Middle frontal gyrus (tissue), 1 donor: ENCODE results near the gene REEP3.

Source experiments
- DNase-seq: peaks from one replicate; pipeline ENCODE4 v3.0.0-alpha.2; 2015; ENCODE audit warnings: low spot score; ENCODE audit errors: extremely low spot score

REEP3 gene

DNA sequence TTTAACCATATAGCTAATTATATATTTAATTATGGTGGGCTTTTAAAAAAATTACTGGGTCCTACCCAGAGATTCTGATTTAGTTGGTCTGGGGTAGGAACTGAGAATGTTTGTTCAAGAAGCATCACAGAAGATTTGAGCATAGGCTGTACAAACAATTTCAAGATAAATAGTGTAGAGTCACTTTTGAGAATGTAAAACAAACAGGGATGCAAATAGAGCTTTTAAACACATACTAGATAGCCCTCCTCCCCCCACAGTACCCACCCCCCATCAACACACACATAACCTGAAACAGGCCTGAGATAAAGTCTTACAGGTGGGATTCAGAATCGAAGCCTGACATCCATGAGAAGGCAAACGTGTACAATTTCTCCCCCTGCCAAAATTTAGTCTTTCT is 15.6 kb upstream of the REEP3 start:
- no peak for DNase-seq

- no peak for DNase-seq
Observed at GRCh38 chr10:63506554-63506953, 14.6 kb upstream of the REEP3 start.

- no peak for DNase-seq
Observed at GRCh38 chr10:63515002-63515763, 6.0 kb upstream of the REEP3 start.

GRCh38 chr10:63516207-63516606 is 5.0 kb upstream of the REEP3 start:
- DNase-seq: no peak

DNA sequence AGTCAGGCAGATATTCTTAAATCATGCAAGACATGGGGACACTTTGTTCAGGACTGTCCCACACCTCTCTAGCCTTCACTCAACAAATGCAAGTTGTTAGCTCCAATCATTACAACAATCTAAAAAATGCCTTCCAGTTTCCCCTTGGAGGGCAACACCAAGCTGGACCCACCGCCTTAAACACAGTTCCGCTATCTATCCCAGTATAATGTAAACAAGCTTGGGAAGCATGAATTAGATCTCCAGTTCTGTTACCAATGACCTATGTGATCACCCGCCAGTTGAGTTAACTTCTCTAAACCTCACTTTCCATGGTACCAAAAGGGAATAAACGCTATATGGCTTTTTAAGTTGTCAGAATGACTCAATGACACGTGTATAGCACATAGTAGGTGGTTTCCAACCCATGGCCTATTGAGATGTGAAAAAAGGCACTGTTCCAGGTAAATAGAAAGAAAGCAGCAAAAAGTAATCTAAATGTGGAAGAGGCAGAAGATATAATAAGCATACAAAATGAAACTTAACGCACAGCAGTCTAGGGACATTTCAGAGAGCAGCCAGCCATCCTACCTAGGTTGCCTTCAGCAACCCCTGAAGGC is 2.4 kb upstream of the REEP3 start:
- no peak for DNase-seq

DNA sequence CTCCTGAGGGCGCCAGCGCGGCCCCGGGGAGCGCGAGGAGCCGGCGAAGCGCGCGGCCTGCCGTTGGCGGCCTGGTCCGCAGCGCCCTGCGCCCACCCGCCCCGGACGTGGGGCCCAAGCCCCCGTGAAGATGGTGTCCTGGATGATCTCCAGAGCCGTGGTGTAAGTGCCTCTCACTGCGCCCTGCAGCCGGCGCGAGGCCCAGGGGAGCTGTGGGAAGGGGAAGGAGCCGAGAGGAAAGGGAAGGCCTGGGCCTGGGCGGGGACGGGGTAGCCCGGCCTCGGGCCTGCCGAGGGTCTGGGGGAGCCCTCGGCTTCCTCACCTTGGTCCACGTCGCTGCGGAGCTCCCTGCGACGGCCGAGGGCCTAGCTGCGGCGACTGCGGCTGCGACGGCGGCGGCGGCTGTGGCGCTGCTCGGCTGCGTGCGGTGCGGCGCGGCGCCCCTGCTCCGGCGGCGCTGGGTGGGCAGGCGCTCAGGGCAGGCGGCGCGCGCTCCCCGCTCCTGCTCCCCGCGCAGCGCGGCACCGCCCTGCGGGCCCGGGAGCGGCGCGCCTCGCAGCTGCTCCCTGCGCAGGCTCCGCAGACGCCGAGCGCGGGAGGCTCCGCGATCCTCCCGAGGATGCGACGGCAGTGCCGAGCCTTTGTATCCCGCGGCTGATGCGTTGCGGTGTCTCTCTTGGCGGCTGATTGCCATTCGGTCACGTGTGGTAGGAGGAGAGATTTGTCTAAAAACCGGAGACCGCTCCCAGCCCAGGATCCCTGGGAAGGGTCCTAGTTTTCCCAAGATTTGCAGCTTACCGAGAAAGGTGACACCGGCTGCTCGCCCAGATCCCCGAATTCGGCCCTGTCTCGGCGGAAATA is 445 bp downstream of the REEP3 start:
- peak; percentile 76 for DNase-seq

GRCh38 chr10:63522277-63522687 is 1.1 kb downstream of the REEP3 start:
- no peak for DNase-seq

DNA sequence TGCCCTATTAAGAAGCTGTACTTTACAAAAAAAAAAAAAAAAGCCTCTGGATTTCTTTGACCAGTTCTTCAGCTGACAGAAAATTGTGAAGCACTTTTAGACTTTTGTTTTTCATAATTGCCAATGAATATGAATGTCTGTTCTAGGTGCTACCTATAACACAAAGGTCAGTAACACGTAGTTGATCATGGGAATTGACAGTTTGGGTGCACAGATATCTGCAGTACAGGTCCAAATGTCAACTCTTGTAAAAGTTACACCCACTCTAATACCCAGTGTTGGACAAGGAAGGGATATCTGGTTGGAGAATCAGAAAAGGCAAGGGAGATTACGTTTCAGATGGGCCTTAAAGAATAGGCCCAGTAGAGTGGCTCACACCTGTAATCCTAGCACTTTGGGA is 1.8 kb downstream of the REEP3 start:
- no peak for DNase-seq

- DNase-seq: no peak
Observed at GRCh38 chr10:63525021-63525420, 3.8 kb downstream of the REEP3 start.

GRCh38 chr10:63527401-63527800 is 6.2 kb downstream of the REEP3 start:
- DNase-seq: no peak

DNA sequence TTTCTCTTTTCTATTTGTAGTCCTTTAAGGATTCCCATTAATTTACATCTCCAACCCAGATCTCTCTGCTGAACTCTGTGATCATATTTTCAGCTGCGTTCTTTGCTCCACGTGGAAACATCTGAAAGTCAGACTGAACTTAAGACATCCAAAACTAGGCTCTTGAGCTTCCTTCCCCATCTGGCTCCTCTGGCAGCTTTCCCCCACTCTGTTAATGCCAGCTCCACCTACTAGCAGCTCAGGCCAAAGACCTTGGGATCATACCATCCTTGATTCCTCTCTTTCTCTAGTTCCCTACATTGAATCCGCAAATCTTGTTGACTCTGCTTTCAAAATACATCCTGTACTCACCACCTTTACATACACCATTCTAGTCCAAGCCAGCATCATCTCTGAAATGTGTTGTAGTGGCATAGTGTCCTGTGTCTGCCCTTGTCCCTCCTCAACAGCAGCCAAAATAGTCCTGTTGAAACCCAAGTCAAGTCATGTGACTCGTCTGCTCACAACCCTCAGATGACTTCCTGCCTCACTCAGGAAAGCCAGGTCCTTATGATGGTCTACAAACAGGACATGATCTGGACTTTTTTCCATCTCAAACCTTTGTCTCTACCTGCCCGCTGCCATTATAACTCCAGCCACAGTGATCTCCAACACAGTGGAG is 7.0 kb downstream of the REEP3 start:
- no peak for DNase-seq

DNA sequence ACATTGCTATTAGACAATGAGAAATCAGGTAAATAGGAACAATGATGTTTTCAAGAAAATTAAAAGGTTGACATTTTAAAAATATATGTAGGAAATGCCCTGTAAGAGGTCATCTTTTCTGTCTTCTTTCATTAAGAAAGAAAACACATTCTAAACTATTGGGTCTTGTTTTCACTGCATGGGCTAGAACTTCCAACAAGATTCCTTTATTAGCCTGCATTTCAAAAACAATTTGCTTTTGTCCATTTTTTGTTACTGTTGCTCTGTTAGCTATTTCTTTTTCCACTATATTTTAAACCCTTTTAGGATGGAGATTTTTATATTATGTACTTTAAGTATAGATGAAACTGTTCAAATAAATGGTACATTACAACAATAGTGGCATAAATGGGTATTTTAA is 9.2 kb downstream of the REEP3 start:
- DNase-seq: no peak

DNA sequence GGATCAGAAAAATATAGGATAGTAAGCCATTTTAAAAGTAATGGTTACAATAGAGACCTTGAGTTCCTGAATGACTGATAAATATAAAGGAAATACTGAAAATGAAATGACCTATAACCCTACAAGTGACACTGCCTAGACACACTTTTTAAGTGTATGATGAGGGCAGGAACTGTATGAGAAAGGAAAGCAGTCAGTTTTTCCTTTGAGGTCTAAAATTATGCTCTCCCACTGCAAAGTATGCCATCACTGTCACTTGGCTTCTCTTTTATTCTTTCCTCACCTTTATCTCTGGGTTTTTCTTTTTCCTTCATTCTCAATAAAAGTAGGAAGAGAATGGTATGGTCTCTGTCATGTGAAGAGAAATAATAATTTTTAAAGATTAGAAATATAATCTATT is 13.5 kb downstream of the REEP3 start:
- no peak for DNase-seq

DNA sequence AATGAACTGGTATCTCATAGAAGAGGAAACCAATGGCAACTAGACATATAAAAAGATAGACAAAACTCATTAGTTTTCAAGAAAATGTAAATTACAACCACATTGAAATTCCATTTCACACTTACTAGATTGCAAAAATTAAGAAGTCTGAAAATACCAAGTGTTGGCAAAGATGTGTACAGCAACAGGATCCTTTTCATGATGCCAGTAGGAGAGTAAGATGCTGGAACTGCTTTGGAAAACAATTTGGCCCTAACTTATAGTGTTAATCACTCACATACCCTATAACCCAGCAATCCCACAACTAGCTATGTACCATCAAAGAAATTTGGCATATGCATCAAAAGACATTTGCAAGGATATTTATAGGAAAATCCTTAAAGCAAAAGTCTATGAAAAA is 15.5 kb downstream of the REEP3 start:
- no peak for DNase-seq

GRCh38 chr10:63537536-63537935 is 16.3 kb downstream of the REEP3 start:
- DNase-seq: no peak

DNA sequence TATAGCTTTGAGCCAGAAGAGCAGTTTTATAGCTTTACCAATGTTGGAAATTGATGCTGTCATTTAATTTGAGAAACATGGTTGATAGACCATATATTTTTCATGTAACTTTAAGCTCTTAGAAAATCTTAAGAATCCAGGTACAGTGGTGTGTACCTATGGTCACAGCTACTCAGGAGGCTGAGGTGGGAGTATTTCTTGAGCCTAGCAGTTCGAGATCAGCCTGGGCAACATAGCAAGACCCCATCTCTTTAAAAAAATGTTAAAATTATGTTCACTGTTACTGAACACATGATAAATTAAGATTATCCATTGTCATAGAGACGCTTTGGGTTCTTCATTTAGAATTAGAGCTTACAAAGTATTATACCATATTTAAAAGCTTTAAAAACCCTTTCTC is 18.2 kb downstream of the REEP3 start:
- DNase-seq: no peak

- DNase-seq: no peak
Observed at GRCh38 chr10:63539994-63540393, 18.8 kb downstream of the REEP3 start.

- no peak for DNase-seq
Observed at GRCh38 chr10:63542835-63543575, 21.8 kb downstream of the REEP3 start.

GRCh38 chr10:63543576-63543962 is 22.4 kb downstream of the REEP3 start:
- DNase-seq: no peak

- DNase-seq: no peak
Observed at GRCh38 chr10:63544418-63544817, 23.2 kb downstream of the REEP3 start.
